Psoas muscle (tissue), 8 donors: ENCODE data around the gene KCNK3. TPM values are rescaled to one million over a fixed set of nuclear protein-coding genes. Genes with fewer than 3 reads are reported as not detected.

Source experiments
- ATAC-seq, 4 donors: fragments of 200-7000 bp; cut with Tn5 transposase; one replicate each; pipeline ENCODE4 v1.9.1; 2020; ENCODE audit warnings: moderate library complexity in 3 of 4, mild to moderate bottlenecking in 2 of 4
- DNase-seq, 2 donors: peaks; one replicate each; pipeline ENCODE4 v3.0.0-alpha.2; 2020
- H3K27ac ChIP-seq: fragments of 200-600 bp; one replicate; pipeline ENCODE4 v1.8.0; 2022
- H3K27me3 ChIP-seq, 3 donors: fragments of 200-600 bp in 1 of 3; one replicate each; pipeline versions ENCODE4 v1.6.1 to v1.8.0; 2013 to 2022; ENCODE audit warnings: low read length in 2 of 3, mild to moderate bottlenecking in 2 of 3, moderate library complexity in 1 of 3; ENCODE audit not compliant: insufficient read depth in 3 of 3
- H3K36me3 ChIP-seq, 2 donors: fragments of 200-600 bp in 1 of 2; one replicate each; pipeline versions ENCODE4 v1.6.1 to v1.8.0; 2013 to 2022; ENCODE audit warnings: low read depth in 1 of 2, mild to moderate bottlenecking in 1 of 2, moderate library complexity in 1 of 2; ENCODE audit not compliant: insufficient read depth in 1 of 2
- H3K4me1 ChIP-seq: fragments of 200-600 bp; one replicate; pipeline ENCODE4 v1.8.0; 2022
- H3K4me3 ChIP-seq: fragments of 200-600 bp; one replicate; pipeline ENCODE4 v1.8.0; 2022; ENCODE audit warnings: mild to moderate bottlenecking
- H3K9me3 ChIP-seq: fragments of 200-600 bp; one replicate; pipeline ENCODE4 v1.8.0; 2022
- WGBS, 3 donors: extraction: QIAGEN DNeasy Blood & Tissue Kit; methylation state at CpG; one replicate each; pipeline versions ENCODE4 v1.1.6 to v1.1.7; 2013; 5-methylcytosine and 5-hydroxymethylcytosine counted together
- intact Hi-C, 2 donors: fragments of 100-400 bp; cut with DNase I; formaldehyde crosslinking; loops; one replicate each; pipeline versions ENCODE4 v1.11.0 to v1.14.2; 2022
- polyA plus RNA-seq, 3 donors: library from polyadenylated mRNA; stranded (reverse); fragments of 200-250 nt; gene quantifications; one replicate each; pipeline ENCODE4 v1.2.3, GENCODE V29; 2013
- total RNA-seq, 4 donors: library from RNA; stranded (reverse); fragmentation: NEBNext Ultra II Directional in 2 of 4; extraction: Animal tissue kit (Norgen Biotek cat#: 25700) in 2 of 4; gene quantifications; one replicate each; pipeline versions ENCODE4 v1.2.1 to v1.2.4, GENCODE V29; 2021 to 2023
- TF ChIP-seq, protein P1 (sequence below): fragments of 200-600 bp; IDR thresholded peaks from one replicate; pipeline ENCODE4 v1.8.0; 2022; ENCODE audit warnings: antibody characterized with exemption
- donor health status: healthy with polysubstance abuse.
- donor health status: DM: no; HTN: no; CAD: no; lungs with moderate emphysema.
- donor health status: Bipolar disorder and iron deficiency.
- donor health status: healthy.
- donor health status: DM: yes; HTN: yes; CAD: no.
- donor health status: DM: no; HTN: no; CAD: no.
- donor health status: DM: no; HTN: no; CAD: no.
- donor health status: DM: yes; HTN: yes; CAD: no.

The KCNK3 gene
- total and polyA plus RNA-seq, 7 donors, result 0.06 to 2.3 (median 0.15) TPM

DNA sequence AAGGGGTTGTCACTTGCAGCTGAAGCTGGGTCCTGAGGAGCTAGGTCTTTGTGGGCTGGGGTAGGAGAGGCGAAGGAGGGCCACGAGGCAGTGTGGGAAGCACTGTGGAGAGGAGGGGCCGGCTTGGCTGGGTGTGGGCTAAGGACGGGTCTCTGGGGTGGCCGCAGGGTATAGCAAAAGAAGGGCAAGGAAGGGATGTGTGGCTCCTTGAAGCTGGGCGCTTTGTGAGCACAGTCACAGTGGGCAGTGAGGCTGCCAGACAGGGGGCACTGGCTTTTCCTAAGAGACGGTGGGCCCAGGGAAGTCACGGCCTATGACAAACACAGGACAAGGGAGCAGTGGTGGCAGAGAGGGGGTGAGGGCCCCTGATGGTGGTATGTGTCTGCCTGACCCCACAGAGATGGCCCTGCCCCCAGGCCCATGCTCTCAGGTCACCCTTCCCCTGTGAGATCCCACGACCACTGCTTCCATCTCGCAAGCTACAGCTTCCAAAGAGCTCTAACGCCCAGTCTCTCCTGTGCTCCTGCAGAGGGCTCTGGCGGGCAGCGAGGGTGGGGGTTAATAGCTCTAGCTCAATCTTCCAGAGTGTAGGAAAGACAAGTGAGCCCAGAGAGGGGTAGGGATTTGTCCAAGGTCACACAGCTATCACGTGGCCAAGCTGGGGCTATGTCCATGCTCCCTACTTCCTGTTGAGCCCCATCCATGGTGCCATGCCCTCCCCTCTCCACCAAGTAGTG is 32.4 kb downstream of the KCNK3 start:
- WGBS, 3 donors, result 71 to 76% (median 72%) methylated on average over 13 to 14 of the region's 14 CpGs
- H3K27ac ChIP-seq, result peak overlapping the region; percentile 75
- ATAC-seq (no peak), DNase-seq (no peak)
- TF ChIP-seq, protein P1, sequence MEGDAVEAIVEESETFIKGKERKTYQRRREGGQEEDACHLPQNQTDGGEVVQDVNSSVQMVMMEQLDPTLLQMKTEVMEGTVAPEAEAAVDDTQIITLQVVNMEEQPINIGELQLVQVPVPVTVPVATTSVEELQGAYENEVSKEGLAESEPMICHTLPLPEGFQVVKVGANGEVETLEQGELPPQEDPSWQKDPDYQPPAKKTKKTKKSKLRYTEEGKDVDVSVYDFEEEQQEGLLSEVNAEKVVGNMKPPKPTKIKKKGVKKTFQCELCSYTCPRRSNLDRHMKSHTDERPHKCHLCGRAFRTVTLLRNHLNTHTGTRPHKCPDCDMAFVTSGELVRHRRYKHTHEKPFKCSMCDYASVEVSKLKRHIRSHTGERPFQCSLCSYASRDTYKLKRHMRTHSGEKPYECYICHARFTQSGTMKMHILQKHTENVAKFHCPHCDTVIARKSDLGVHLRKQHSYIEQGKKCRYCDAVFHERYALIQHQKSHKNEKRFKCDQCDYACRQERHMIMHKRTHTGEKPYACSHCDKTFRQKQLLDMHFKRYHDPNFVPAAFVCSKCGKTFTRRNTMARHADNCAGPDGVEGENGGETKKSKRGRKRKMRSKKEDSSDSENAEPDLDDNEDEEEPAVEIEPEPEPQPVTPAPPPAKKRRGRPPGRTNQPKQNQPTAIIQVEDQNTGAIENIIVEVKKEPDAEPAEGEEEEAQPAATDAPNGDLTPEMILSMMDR, result no peak
- H3K4me1 ChIP-seq, result peaks cover 37% of the 10 kb centered on the region
- H3K9me3 ChIP-seq, result no peaks in the 10 kb centered on the region
- H3K4me3 ChIP-seq, result no peak overlapping the region
- H3K27me3 ChIP-seq, result no peaks in the 10 kb centered on the region
- intact Hi-C loops, result no loop called here
- H3K36me3 ChIP-seq, result no peaks in the 10 kb centered on the region

DNA sequence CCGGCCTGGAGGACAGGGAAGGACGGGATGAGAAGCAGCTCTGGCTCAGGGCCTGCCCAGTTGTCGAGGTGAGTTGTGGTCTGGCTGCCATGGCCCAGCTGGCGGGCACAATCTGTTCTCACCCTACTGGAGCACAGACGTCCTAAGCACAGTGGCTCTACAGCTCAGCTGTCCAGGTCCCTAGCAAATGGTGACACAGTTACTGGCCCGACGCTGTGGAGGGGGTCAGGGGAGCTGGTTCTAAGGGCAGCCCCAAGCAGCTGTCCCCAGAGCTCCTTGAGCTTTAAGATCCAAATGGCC is 32.9 kb downstream of the KCNK3 start:
- DNase-seq (peak; percentile 74 to 80), ATAC-seq (peak; percentile 75 to 84 (median 80))
- intact Hi-C loops, result no loop called here
- TF ChIP-seq, protein P1, result no peak
- peak overlapping the region; percentile 75 for H3K27ac ChIP-seq
- 23 to 29% (median 24%) methylated on average over 7 of the region's 7 CpGs for WGBS, 3 donors
- H3K4me3 ChIP-seq, result no peak overlapping the region
- no peaks in the 10 kb centered on the region for H3K36me3 ChIP-seq
- H3K4me1 ChIP-seq, result peaks cover 37% of the 10 kb centered on the region
- H3K9me3 ChIP-seq, result no peaks in the 10 kb centered on the region
- no peaks in the 10 kb centered on the region for H3K27me3 ChIP-seq

DNA sequence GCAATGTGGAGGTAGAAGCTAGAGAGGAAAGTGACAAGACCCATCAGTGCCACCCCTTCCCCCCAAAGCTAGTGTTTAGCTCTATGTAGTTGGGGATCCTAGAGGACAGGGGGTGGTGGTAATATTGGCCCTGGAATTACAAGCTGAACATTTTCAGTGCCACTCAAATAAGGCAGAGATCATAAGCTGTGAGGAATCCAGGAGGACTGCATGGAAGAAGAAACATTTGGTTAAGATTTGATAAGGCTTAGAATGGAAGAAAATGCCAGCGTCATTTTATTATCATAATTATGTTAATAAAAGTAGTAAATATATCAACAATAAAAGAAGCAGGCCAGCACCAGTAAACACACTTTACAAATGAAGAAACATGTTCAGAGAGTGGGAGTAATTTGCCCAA is 33.7 kb downstream of the KCNK3 start:
- no peak for DNase-seq

DNA sequence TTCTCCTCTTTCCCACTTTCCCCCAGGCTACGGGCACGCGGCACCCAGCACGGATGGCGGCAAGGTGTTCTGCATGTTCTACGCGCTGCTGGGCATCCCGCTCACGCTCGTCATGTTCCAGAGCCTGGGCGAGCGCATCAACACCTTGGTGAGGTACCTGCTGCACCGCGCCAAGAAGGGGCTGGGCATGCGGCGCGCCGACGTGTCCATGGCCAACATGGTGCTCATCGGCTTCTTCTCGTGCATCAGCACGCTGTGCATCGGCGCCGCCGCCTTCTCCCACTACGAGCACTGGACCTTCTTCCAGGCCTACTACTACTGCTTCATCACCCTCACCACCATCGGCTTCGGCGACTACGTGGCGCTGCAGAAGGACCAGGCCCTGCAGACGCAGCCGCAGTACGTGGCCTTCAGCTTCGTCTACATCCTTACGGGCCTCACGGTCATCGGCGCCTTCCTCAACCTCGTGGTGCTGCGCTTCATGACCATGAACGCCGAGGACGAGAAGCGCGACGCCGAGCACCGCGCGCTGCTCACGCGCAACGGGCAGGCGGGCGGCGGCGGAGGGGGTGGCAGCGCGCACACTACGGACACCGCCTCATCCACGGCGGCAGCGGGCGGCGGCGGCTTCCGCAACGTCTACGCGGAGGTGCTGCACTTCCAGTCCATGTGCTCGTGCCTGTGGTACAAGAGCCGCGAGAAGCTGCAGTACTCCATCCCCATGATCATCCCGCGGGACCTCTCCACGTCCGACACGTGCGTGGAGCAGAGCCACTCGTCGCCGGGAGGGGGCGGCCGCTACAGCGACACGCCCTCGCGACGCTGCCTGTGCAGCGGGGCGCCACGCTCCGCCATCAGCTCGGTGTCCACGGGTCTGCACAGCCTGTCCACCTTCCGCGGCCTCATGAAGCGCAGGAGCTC is 35.4 kb downstream of the KCNK3 start:
- no peaks in the 10 kb centered on the region for H3K36me3 ChIP-seq
- H3K4me1 ChIP-seq, result peaks cover 23% of the 10 kb centered on the region
- H3K4me3 ChIP-seq, result no peak overlapping the region
- no peaks in the 10 kb centered on the region for H3K9me3 ChIP-seq
- H3K27ac ChIP-seq, result no peak overlapping the region
- WGBS, 3 donors, result 55 to 76% (median 56%) methylated on average over 92 to 101 of the region's 101 CpGs
- intact Hi-C loops, result no loop called here
- TF ChIP-seq, protein P1, result peak; percentile 13
- ATAC-seq (no peak), DNase-seq (peak in 1 of 2 donors; percentile 60)
- no peaks in the 10 kb centered on the region for H3K27me3 ChIP-seq

More for the DNA sequence above, 33.7 kb downstream of the KCNK3 start:
- ATAC-seq, result no peak
- H3K27ac ChIP-seq, result no peak overlapping the region
- H3K4me1 ChIP-seq, result peaks cover 30% of the 10 kb centered on the region
- intact Hi-C loops, result no loop called here
- TF ChIP-seq, protein P1, result no peak
- H3K4me3 ChIP-seq, result no peak overlapping the region
- no peaks in the 10 kb centered on the region for H3K27me3 ChIP-seq
- 31 to 53% (median 39%) methylated on average over 1 of the region's 1 CpG for WGBS, 3 donors
- no peaks in the 10 kb centered on the region for H3K36me3 ChIP-seq
- no peaks in the 10 kb centered on the region for H3K9me3 ChIP-seq
